Smooth muscle cell (in vitro differentiated cells): ENCODE data around the gene WDFY4. TPM values are rescaled to one million over a fixed set of nuclear protein-coding genes. Genes with fewer than 3 reads are reported as not detected.

ENCODE experiments used
- DNase-seq: peaks from one replicate; lab custom pipeline; 2025; ENCODE audit not compliant: unreplicated experiment; lab: John Stamatoyannopoulos, UW
- H2AFZ ChIP-seq: fragments of 200-600 bp; sonication (generic); 2 replicates; pipeline ENCODE4 v1.6.0; 2016; ENCODE audit warnings: antibody characterized with exemption, low read depth, mild to moderate bottlenecking
- H3F3A ChIP-seq: fragments of 200-600 bp; sonication (generic); 2 replicates; pipeline ENCODE4 v1.6.0; 2017; ENCODE audit warnings: antibody characterized with exemption, low read depth
- H3K27ac ChIP-seq: fragments of 200-600 bp; sonication (generic); 2 replicates; pipeline ENCODE4 v1.5.1; 2016; ENCODE audit warnings: low read depth, mild to moderate bottlenecking
- H3K27me3 ChIP-seq: fragments of 200-600 bp; sonication (generic); 2 replicates; pipeline ENCODE4 v1.6.1; 2016; ENCODE audit warnings: low read depth, mild to moderate bottlenecking
- H3K36me3 ChIP-seq: fragments of 200-600 bp; sonication (generic); 2 replicates; pipeline ENCODE4 v1.5.1; 2016; ENCODE audit warnings: low read depth
- H3K4me1 ChIP-seq: fragments of 200-600 bp; sonication (generic); 2 replicates; pipeline ENCODE4 v1.5.1; 2016; ENCODE audit warnings: low read depth
- H3K4me2 ChIP-seq: fragments of 200-600 bp; sonication (generic); 2 replicates; pipeline ENCODE4 v1.6.0; 2016; ENCODE audit warnings: mild to moderate bottlenecking
- H3K4me3 ChIP-seq: fragments of 200-600 bp; sonication (generic); 2 replicates; pipeline ENCODE4 v1.5.1; 2016; ENCODE audit warnings: mild to moderate bottlenecking
- H3K79me2 ChIP-seq: fragments of 200-600 bp; sonication (generic); 2 replicates; pipeline ENCODE4 v1.6.0; 2016; ENCODE audit warnings: low read depth, mild to moderate bottlenecking
- H3K9ac ChIP-seq: fragments of 200-600 bp; sonication (generic); 2 replicates; pipeline ENCODE4 v1.6.0; 2016; ENCODE audit warnings: low read depth
- H3K9me3 ChIP-seq: fragments of 200-600 bp; sonication (generic); replicated peaks from 2 replicates; pipeline ENCODE4 v1.5.1; 2016; ENCODE audit warnings: low read depth
- H4K20me1 ChIP-seq: fragments of 200-600 bp; sonication (generic); 2 replicates; pipeline ENCODE4 v1.6.0; 2016; ENCODE audit warnings: low read depth
- CTCF ChIP-seq: fragments of 200-600 bp; sonication (generic); IDR thresholded peaks from 2 replicates; pipeline ENCODE4 v1.5.1; 2017; ENCODE audit warnings: borderline replicate concordance, mild to moderate bottlenecking, antibody characterized with exemption; ENCODE audit not compliant: insufficient read depth, poor library complexity, severe bottlenecking
- WGBS: methylation state at CpG from one replicate; pipeline ENCODE4 v1.1.7; 2016; ENCODE audit warnings: low lambda C conversion rate; 5-methylcytosine and 5-hydroxymethylcytosine counted together
- polyA plus RNA-seq: library from polyadenylated mRNA; unstranded; fragments of >200 nt; fragmentation: Nextera tagmentation; extraction: Ambion mirVana; gene quantifications from 2 replicates; pipeline ENCODE4 v1.2.1, GENCODE V29; 2016
- total RNA-seq: library from RNA; depleted of rRNA; stranded (reverse); fragments of >200 nt; gene quantifications from 2 replicates; pipeline ENCODE4 v1.2.3, GENCODE V29; 2014

WDFY4 gene
- total and polyA plus RNA-seq, 2 experiments from 2014 or later: not detected

DNA sequence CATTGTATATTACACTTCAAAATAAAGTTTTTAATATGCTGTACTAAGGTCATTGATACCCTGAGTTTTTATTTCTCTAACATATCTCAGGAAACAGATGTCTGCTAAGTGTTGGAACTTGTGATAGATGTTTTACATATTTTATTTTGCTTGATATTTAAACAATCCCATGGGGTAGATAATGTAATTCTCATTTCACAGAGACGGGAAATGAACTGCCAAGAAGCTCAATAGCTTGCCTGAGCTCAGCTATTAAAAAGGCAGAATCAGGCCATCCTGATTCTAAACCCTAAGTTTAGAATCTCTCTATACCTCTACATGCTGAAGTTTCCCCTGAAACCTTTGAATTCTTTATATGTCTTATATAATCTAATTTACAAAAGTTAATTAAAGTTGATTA lies 128.6 kb downstream of the WDFY4 start:
- Histone ChIP-seq H3K36me3 (no peaks in the 10 kb centered on the region), H3K27ac (no peak overlapping the region), H3K27me3 (no peaks in the 10 kb centered on the region), H2AFZ (no peak overlapping the region), H3K9me3 (no peaks in the 10 kb centered on the region), H3K4me2 (no peak overlapping the region), H4K20me1 (no peaks in the 10 kb centered on the region), H3K79me2 (no peaks in the 10 kb centered on the region), H3K4me1 (no peaks in the 10 kb centered on the region), H3K4me3 (no peak overlapping the region), H3K9ac (no peak overlapping the region), H3F3A (no peaks in the 10 kb centered on the region)
- no peak for DNase-seq
- WGBS: 96% methylated on average over 1 of the region's 1 CpG
- no peak for TF ChIP-seq CTCF

DNA sequence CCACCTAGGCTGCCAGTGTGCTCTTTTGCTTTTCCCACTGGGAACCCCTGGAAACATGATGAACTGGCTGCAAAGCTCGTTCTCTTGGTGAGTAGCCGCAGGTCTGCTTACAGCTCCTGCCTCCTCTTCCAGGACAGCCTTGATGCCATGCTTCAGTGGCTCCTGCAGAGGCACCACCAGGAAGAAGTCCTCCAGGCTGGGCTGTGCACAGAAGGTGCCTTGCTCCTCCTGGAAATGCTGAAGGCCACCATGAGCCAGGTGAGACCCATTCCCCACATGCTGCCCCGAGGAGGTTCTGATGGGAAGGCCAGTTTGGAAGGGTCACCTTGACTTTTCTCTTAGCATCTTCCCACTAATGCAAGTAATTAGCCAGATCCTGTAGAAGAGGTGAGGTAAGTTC lies 129.2 kb downstream of the WDFY4 start:
- no peaks in the 10 kb centered on the region for H3K36me3 ChIP-seq
- no peaks in the 10 kb centered on the region for H3K4me1 ChIP-seq
- H3K9ac ChIP-seq: no peak overlapping the region
- 86% methylated on average over 3 of the region's 3 CpGs for WGBS
- H2AFZ ChIP-seq: no peak overlapping the region
- no peaks in the 10 kb centered on the region for H4K20me1 ChIP-seq
- no peaks in the 10 kb centered on the region for H3K9me3 ChIP-seq
- no peak overlapping the region for H3K4me2 ChIP-seq
- no peak for TF ChIP-seq CTCF
- DNase-seq: no peak
- H3F3A ChIP-seq: no peaks in the 10 kb centered on the region
- H3K79me2 ChIP-seq: no peaks in the 10 kb centered on the region
- H3K27ac ChIP-seq: no peak overlapping the region
- H3K27me3 ChIP-seq: no peaks in the 10 kb centered on the region
- no peak overlapping the region for H3K4me3 ChIP-seq

GRCh38 chr10:48814933-48815332 lies 130.3 kb downstream of the WDFY4 start:
- Histone ChIP-seq H3K36me3 (no peaks in the 10 kb centered on the region), H3K27me3 (no peaks in the 10 kb centered on the region), H4K20me1 (no peaks in the 10 kb centered on the region), H3F3A (no peaks in the 10 kb centered on the region), H3K27ac (no peak overlapping the region), H3K4me3 (no peak overlapping the region), H3K4me2 (no peak overlapping the region), H3K4me1 (no peaks in the 10 kb centered on the region), H3K9ac (no peak overlapping the region), H3K9me3 (no peaks in the 10 kb centered on the region), H2AFZ (no peak overlapping the region), H3K79me2 (no peaks in the 10 kb centered on the region)
- 65% methylated on average over 1 of the region's 1 CpG for WGBS
- no peak for DNase-seq
- TF ChIP-seq CTCF: no peak

- Histone ChIP-seq H3K4me3 (no peak overlapping the region), H3K36me3 (no peaks in the 10 kb centered on the region), H3F3A (no peaks in the 10 kb centered on the region), H3K27me3 (no peaks in the 10 kb centered on the region), H3K79me2 (no peaks in the 10 kb centered on the region), H3K9ac (no peak overlapping the region), H3K27ac (no peak overlapping the region), H3K4me2 (no peak overlapping the region), H4K20me1 (no peaks in the 10 kb centered on the region), H2AFZ (no peak overlapping the region), H3K9me3 (no peaks in the 10 kb centered on the region), H3K4me1 (no peaks in the 10 kb centered on the region)
- no peak for TF ChIP-seq CTCF
- DNase-seq: no peak
- WGBS: 96% methylated on average over 10 of the region's 10 CpGs
Observed at GRCh38 chr10:48817141-48817540, 132.5 kb downstream of the WDFY4 start.
